ENCODE results near the gene BLACAT1. TPM values are rescaled to one million over a fixed set of nuclear protein-coding genes. Genes with fewer than 3 reads are reported as not detected.

BLACAT1 gene
- total RNA-seq, 4 donors from 2014 or later: 0.48 TPM; not detected in 3

- no peak overlapping the region for H3K4me3 ChIP-seq
- TF ChIP-seq CTCF (IDR thresholded peaks at IDR 0.05): no peak
- TF ChIP-seq POLR2A (IDR thresholded peaks at IDR 0.05): no peak
- no peak for TF ChIP-seq EP300 (IDR thresholded peaks at IDR 0.05; ENCODE audit: low read depth)
- no peak for TF ChIP-seq POLR2AphosphoS5 (IDR thresholded peaks at IDR 0.05)
- no peaks in the 10 kb centered on the region for H3K9me3 ChIP-seq
- no peak for DNase-seq
- intact Hi-C loops (cut with DNase I; ENCODE audit: low total_unique reads) (no loop called here), in situ Hi-C loops (cut with MboI; ENCODE audit: low pct_ligation_motif_present in 1 of 4, low pct_unique_long_range_greater_than_20kb in 1 of 4, low sequenced_read_pairs in 3 of 4) (no loop called here)
- H3K4me1 ChIP-seq: peaks cover 0 to 12% (median 9%) of the 10 kb centered on the region in 4 donors
- H3K36me3 ChIP-seq: no peaks in the 10 kb centered on the region
- H3K27ac ChIP-seq: peak overlapping the region in 1 of 4 donors; percentile 49
- peaks cover 21% of the 10 kb centered on the region for H3K27me3 ChIP-seq
- 81% methylated on average over 5 of the region's 6 CpGs; no CpG with 5 or more reads in 1 of the 2 donors for WGBS, 2 donors (ENCODE audit: low coverage in 1 of 2)
These were observed 21.4 kb upstream of the BLACAT1 start for GRCh38 chr1:205477121-205477758.

GRCh38 chr1:205476648-205477047, 20.8 kb upstream of the BLACAT1 start:
- WGBS, 2 donors (ENCODE audit: low coverage in 1 of 2): 83 to 92% methylated on average over 1 to 4 of the region's 4 CpGs
- intact Hi-C loops (cut with DNase I; ENCODE audit: low total_unique reads): no loop called here
- peaks cover 15% of the 10 kb centered on the region for H3K27me3 ChIP-seq

GRCh38 chr1:205475855-205476254, 20.0 kb upstream of the BLACAT1 start:
- Histone ChIP-seq H3K36me3 (no peaks in the 10 kb centered on the region), H3K4me1 (peaks cover 0 to 12% (median 9%) of the 10 kb centered on the region in 4 donors), H3K9me3 (no peaks in the 10 kb centered on the region), H3K27ac (no peak overlapping the region), H3K4me3 (no peak overlapping the region), H3K27me3 (peaks cover 14% of the 10 kb centered on the region)
- TF ChIP-seq POLR2A (IDR thresholded peaks at IDR 0.05) (no peak), POLR2AphosphoS5 (IDR thresholded peaks at IDR 0.05) (no peak), EP300 (IDR thresholded peaks at IDR 0.05; ENCODE audit: low read depth) (no peak), CTCF (IDR thresholded peaks at IDR 0.05) (no peak)
- DNase-seq: no peak
- in situ Hi-C loops (cut with MboI; ENCODE audit: low pct_ligation_motif_present in 1 of 4, low pct_unique_long_range_greater_than_20kb in 1 of 4, low sequenced_read_pairs in 3 of 4): no loop called here
- 78 to 100% methylated on average over 1 of the region's 1 CpG for WGBS, 2 donors (ENCODE audit: low coverage in 1 of 2)
- intact Hi-C loops (cut with DNase I; ENCODE audit: low total_unique reads): no loop called here

More at GRCh38 chr1:205476648-205477047, 20.8 kb upstream of the BLACAT1 start:
- H3K4me1 ChIP-seq: peaks cover 0 to 12% (median 9%) of the 10 kb centered on the region in 4 donors
- no peak overlapping the region for H3K4me3 ChIP-seq
- DNase-seq: no peak
- no peak for TF ChIP-seq EP300 (IDR thresholded peaks at IDR 0.05; ENCODE audit: low read depth)
- TF ChIP-seq POLR2A (IDR thresholded peaks at IDR 0.05): no peak
- no peak for TF ChIP-seq CTCF (IDR thresholded peaks at IDR 0.05)
- no peak for TF ChIP-seq POLR2AphosphoS5 (IDR thresholded peaks at IDR 0.05)
- in situ Hi-C loops (cut with MboI; ENCODE audit: low pct_ligation_motif_present in 1 of 4, low pct_unique_long_range_greater_than_20kb in 1 of 4, low sequenced_read_pairs in 3 of 4): no loop called here
- H3K36me3 ChIP-seq: no peaks in the 10 kb centered on the region
- no peak overlapping the region for H3K27ac ChIP-seq
- no peaks in the 10 kb centered on the region for H3K9me3 ChIP-seq

GRCh38 chr1:205474571-205474970, 18.7 kb upstream of the BLACAT1 start:
- in situ Hi-C loops (cut with MboI; ENCODE audit: low pct_ligation_motif_present in 1 of 4, low pct_unique_long_range_greater_than_20kb in 1 of 4, low sequenced_read_pairs in 3 of 4) (no loop called here), intact Hi-C loops (cut with DNase I; ENCODE audit: low total_unique reads) (no loop called here)
- Histone ChIP-seq H3K27ac (no peak overlapping the region), H3K36me3 (no peaks in the 10 kb centered on the region), H3K27me3 (peaks cover 7% of the 10 kb centered on the region), H3K4me3 (no peak overlapping the region), H3K9me3 (no peaks in the 10 kb centered on the region), H3K4me1 (peaks cover 0 to 18% (median 11%) of the 10 kb centered on the region in 4 donors)
- WGBS, 2 donors (ENCODE audit: low coverage in 1 of 2): 89 to 100% methylated on average over 1 to 3 of the region's 3 CpGs
- TF ChIP-seq CTCF (IDR thresholded peaks at IDR 0.05): no peak
- TF ChIP-seq POLR2A (IDR thresholded peaks at IDR 0.05): no peak
- TF ChIP-seq POLR2AphosphoS5 (IDR thresholded peaks at IDR 0.05): no peak
- TF ChIP-seq EP300 (IDR thresholded peaks at IDR 0.05; ENCODE audit: low read depth): no peak
- no peak for DNase-seq

All from transverse colon (tissue), 4 donors.